ENCODE measurements around the gene EFNB1. TPM values are rescaled to one million over a fixed set of nuclear protein-coding genes. Genes with fewer than 3 reads are reported as not detected.

Gene EFNB1
- total RNA-seq, 4 donors from 2014 or later: 19.0 to 77.6 (median 55.3) TPM

DNA sequence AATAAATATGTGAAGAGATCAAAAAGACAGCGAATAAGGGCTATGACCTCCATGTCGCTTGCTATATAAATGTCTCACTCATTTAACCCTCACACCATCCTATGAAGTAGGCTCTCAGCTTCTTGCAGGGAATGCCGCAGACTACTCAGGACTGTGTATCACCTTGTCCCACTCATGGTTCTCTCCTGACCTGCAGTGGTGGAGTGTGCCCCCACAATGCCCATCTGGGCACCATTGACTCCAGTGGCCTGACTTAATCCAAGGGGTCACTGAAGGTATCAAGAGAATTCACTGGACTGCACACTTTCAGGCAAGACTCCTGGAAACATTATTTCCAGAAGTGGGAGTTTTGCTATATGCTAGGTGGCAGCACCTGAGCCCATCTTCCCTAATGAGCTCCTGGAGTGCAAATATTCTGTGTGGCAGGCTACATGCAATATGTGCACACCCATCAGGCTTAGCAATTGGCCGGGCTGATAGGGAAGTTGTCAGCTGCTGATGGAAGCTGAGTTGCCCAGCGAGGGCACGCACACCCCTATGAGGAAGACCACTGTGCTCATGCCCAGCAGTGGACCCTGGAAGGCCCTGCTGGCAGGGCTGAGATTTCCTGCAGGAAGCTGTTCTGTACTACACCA, 8.2 kb upstream of the EFNB1 start:
- Histone ChIP-seq H3K36me3 (no peaks in the 10 kb centered on the region), H3K27me3 (no peaks in the 10 kb centered on the region), H3K4me3 (no peak overlapping the region), H3K9me3 (no peaks in the 10 kb centered on the region), H3K27ac (no peak overlapping the region), H3K4me1 (no peaks in the 10 kb centered on the region)
- no peak for DNase-seq
- no peak for TF ChIP-seq POLR2A (IDR thresholded peaks at IDR 0.05)
- TF ChIP-seq, protein P1, sequence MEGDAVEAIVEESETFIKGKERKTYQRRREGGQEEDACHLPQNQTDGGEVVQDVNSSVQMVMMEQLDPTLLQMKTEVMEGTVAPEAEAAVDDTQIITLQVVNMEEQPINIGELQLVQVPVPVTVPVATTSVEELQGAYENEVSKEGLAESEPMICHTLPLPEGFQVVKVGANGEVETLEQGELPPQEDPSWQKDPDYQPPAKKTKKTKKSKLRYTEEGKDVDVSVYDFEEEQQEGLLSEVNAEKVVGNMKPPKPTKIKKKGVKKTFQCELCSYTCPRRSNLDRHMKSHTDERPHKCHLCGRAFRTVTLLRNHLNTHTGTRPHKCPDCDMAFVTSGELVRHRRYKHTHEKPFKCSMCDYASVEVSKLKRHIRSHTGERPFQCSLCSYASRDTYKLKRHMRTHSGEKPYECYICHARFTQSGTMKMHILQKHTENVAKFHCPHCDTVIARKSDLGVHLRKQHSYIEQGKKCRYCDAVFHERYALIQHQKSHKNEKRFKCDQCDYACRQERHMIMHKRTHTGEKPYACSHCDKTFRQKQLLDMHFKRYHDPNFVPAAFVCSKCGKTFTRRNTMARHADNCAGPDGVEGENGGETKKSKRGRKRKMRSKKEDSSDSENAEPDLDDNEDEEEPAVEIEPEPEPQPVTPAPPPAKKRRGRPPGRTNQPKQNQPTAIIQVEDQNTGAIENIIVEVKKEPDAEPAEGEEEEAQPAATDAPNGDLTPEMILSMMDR (IDR thresholded peaks at IDR 0.05): no peak

DNA sequence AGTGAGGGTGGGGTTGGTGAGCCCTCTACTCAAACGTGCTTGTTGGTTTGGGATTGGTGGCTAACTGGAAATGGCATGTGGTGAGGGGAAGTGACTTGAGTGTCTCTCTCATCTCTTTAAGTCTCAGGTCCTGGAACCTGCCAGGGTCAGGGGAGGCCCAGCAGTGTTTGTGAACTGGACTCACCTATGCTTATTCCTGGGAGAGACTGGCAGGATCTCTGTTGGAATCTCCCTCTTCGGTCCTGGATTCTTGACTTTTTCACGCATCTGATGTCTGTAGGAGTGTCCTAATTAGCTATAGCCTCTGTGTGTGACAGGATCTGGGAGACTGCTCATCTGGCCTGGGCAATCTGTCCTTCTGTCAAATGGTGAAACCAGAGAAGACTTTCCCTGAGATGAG, 7.2 kb upstream of the EFNB1 start:
- Histone ChIP-seq H3K9me3 (no peaks in the 10 kb centered on the region), H3K4me1 (no peaks in the 10 kb centered on the region), H3K4me3 (no peak overlapping the region), H3K27me3 (no peaks in the 10 kb centered on the region), H3K36me3 (no peaks in the 10 kb centered on the region), H3K27ac (no peak overlapping the region)
- TF ChIP-seq, protein P1 (IDR thresholded peaks at IDR 0.05): no peak
- TF ChIP-seq POLR2A (IDR thresholded peaks at IDR 0.05): no peak
- DNase-seq: no peak

DNA sequence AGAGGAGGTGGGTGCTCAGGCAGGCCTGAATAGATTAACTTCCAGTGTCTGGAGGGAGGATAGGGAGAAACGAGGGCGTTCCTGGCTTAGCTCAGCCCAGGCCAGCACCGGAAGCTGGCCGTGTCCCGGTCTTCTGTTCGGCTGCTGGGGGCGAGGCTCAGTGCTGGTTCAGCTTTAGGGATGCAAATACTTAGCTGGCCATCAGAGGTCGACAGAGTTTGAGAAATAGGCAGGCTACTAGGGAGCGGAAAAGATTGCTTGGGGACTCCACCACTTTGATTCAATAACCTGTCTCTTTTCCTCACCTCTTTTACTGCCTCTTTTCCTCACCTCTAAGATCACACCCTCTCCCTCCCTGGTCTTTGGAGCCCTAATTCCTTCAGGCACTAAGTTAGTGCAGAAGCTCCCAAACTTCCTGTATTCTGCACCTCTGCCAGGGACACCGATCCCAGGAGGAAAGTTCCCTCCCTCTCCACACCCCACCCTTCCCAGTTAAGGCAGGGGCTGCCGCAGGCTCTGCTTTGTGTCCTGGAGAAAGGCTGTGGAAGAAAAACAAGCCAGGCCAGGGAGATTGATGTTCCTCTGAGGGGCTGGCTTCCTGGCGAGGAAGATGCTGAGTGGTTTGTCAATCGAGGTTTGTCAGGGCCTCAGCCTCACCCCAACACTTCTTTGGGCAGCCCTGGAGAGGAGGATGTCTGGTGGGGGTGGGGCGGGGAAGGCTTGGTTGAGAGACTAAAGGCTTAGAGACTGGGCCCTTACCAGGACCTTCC, 6.0 kb upstream of the EFNB1 start:
- Histone ChIP-seq H3K27me3 (no peaks in the 10 kb centered on the region), H3K27ac (no peak overlapping the region), H3K4me1 (no peaks in the 10 kb centered on the region), H3K9me3 (no peaks in the 10 kb centered on the region), H3K4me3 (no peak overlapping the region), H3K36me3 (no peaks in the 10 kb centered on the region)
- no peak for DNase-seq
- no peak for TF ChIP-seq POLR2A (IDR thresholded peaks at IDR 0.05)
- TF ChIP-seq, protein P1 (IDR thresholded peaks at IDR 0.05): peak in 4 of 6 experiments; percentile 41 to 67 (median 62)

DNA sequence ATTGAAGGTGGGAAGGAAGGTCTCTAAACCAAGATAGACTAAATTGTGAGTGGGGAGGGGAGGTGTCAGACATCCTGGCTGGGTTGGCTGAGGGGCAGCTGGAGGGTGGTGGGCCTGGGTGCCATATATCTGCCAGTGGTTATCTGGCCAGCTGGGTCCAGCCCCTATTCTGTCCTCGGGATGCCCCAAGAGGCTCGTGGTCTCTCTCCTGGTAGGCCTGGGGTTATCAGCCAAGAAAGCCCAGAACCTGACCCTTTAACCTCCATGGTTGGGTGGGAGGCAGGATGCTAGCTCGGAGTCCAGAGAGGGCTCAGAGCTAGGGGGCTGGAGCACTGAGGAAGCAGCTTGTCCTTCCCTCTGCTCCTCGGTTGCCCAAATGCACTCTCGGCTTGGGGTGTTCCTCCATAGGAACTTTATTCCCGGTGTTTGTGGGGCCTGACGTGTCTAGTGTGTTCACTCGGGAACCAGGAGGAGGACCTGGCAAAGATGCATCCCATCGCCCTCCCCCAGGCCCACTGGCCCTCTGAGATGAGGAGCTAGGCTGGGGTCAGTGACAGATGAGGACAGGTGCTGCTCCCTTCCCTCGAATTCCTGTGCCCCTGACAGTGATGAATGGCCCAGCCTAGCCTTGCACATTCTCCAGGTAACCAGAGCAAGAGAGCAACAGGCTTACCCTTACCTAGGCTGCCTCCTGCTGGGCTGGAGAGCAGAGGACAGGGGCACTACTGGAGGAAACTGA, 5.2 kb upstream of the EFNB1 start:
- no peak for DNase-seq
- Histone ChIP-seq H3K27ac (no peak overlapping the region), H3K4me3 (no peak overlapping the region), H3K27me3 (no peaks in the 10 kb centered on the region), H3K9me3 (no peaks in the 10 kb centered on the region), H3K36me3 (no peaks in the 10 kb centered on the region), H3K4me1 (no peaks in the 10 kb centered on the region)
- TF ChIP-seq, protein P1 (IDR thresholded peaks at IDR 0.05): no peak
- no peak for TF ChIP-seq POLR2A (IDR thresholded peaks at IDR 0.05)

DNA sequence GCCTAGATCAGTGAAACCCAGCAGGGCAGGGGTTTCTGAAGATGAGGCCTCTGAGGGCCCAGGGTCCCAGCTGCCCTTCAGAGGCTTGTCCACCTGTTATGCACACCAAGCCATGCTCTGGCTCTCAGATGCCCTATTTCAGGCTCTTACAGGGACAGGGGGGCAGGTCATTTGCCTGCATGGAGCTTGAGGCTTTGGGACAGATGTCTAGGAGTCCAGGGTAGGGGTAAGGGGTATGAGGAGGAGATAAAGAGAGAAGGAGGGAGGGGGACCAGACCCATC, 4.7 kb upstream of the EFNB1 start:
- Histone ChIP-seq H3K36me3 (no peaks in the 10 kb centered on the region), H3K9me3 (no peaks in the 10 kb centered on the region), H3K27me3 (no peaks in the 10 kb centered on the region), H3K4me3 (no peak overlapping the region), H3K4me1 (no peaks in the 10 kb centered on the region), H3K27ac (no peak overlapping the region)
- DNase-seq: no peak
- TF ChIP-seq, protein P1 (IDR thresholded peaks at IDR 0.05): no peak
- TF ChIP-seq POLR2A (IDR thresholded peaks at IDR 0.05): no peak
